ENCODE measurements around the gene PEX26.

- no peak for TF ChIP-seq CTCF (CRISPR knock-in tag; IDR thresholded peaks at IDR 0.05)
- TF ChIP-seq KAT7 (CRISPR knock-in tag; IDR thresholded peaks at IDR 0.05; ENCODE audit: borderline replicate concordance) = no peak
- no peak for TF ChIP-seq TAF1 (CRISPR knock-in tag; IDR thresholded peaks at IDR 0.05)
- no peak for TF ChIP-seq MBNL3 (CRISPR knock-in tag; conservative IDR thresholded peaks at IDR 0.05)
- no peak for TF ChIP-seq ZNF44 (CRISPR knock-in tag; IDR thresholded peaks at IDR 0.05)
- no peak for TF ChIP-seq ISL2 (CRISPR knock-in tag; IDR thresholded peaks at IDR 0.05)
- no peak for TF ChIP-seq FOXP1 (IDR thresholded peaks at IDR 0.05)
- TF ChIP-seq FOXP1 (CRISPR knock-in tag; IDR thresholded peaks at IDR 0.05) = no peak
- TF ChIP-seq, protein P1, sequence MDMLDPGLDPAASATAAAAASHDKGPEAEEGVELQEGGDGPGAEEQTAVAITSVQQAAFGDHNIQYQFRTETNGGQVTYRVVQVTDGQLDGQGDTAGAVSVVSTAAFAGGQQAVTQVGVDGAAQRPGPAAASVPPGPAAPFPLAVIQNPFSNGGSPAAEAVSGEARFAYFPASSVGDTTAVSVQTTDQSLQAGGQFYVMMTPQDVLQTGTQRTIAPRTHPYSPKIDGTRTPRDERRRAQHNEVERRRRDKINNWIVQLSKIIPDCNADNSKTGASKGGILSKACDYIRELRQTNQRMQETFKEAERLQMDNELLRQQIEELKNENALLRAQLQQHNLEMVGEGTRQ (IDR thresholded peaks at IDR 0.05; ENCODE audit: low read depth, low read length) = no peak
- TF ChIP-seq, protein P1 (CRISPR knock-in tag; IDR thresholded peaks at IDR 0.05; ENCODE audit: borderline replicate concordance) = no peak
- TF ChIP-seq BRCA1 (CRISPR knock-in tag; IDR thresholded peaks at IDR 0.05) = no peak
- no peak for TF ChIP-seq ZBTB26 (CRISPR knock-in tag; IDR thresholded peaks at IDR 0.05; ENCODE audit: borderline replicate concordance)
- TF ChIP-seq ZNF280B (CRISPR knock-in tag; IDR thresholded peaks at IDR 0.05; ENCODE audit: borderline replicate concordance) = no peak
Measured at GRCh38 chr22:18091478-18091877, 13.7 kb downstream of the PEX26 start.
